ENCODE results near the gene ST3GAL3.

GRCh38 chr1:43873851-43874250, 166.5 kb downstream of the ST3GAL3 start:
- TF ChIP-seq EZH2 (IDR thresholded peaks at IDR 0.05; ENCODE audit: insufficient read depth, low read length): no peak
- TF ChIP-seq, protein P1, sequence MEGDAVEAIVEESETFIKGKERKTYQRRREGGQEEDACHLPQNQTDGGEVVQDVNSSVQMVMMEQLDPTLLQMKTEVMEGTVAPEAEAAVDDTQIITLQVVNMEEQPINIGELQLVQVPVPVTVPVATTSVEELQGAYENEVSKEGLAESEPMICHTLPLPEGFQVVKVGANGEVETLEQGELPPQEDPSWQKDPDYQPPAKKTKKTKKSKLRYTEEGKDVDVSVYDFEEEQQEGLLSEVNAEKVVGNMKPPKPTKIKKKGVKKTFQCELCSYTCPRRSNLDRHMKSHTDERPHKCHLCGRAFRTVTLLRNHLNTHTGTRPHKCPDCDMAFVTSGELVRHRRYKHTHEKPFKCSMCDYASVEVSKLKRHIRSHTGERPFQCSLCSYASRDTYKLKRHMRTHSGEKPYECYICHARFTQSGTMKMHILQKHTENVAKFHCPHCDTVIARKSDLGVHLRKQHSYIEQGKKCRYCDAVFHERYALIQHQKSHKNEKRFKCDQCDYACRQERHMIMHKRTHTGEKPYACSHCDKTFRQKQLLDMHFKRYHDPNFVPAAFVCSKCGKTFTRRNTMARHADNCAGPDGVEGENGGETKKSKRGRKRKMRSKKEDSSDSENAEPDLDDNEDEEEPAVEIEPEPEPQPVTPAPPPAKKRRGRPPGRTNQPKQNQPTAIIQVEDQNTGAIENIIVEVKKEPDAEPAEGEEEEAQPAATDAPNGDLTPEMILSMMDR (IDR thresholded peaks at IDR 0.05; ENCODE audit: insufficient read depth, low read depth, low read length): no peak

All from astrocyte (in vitro differentiated cells and primary cell).